ENCODE data around the gene GYG2. TPM values are rescaled to one million over a fixed set of nuclear protein-coding genes. Genes with fewer than 3 reads are reported as not detected.

Gene GYG2
- total and polyA plus RNA-seq, 2 experiments from 2014 or later: 17.6 to 63.8 TPM

- TF ChIP-seq ZNF462 (CRISPR knock-in tag; IDR thresholded peaks at IDR 0.05) (no peak), POLR2AphosphoS5 (IDR thresholded peaks at IDR 0.05; ENCODE audit: low read depth) (no peak), ZNF331 (CRISPR knock-in tag; IDR thresholded peaks at IDR 0.05; ENCODE audit: low read depth) (no peak), CTCF (conservative IDR thresholded peaks at IDR 0.05; ENCODE audit: low read depth in 2 of 2) (no peak), EZH2phosphoT487 (IDR thresholded peaks at IDR 0.05; ENCODE audit: unreplicated experiment) (no peak)
These were observed 18.3 kb downstream of the GYG2 start (continued) for GRCh38 chrX:2846992-2847391.

GRCh38 chrX:2848871-2849301, 20.2 kb downstream of the GYG2 start:
- Histone ChIP-seq H4K20me1 (replicated peaks; ENCODE audit: insufficient read depth) (no peaks in the 10 kb centered on the region), H3K9me2 (ENCODE audit: insufficient read depth) (no peaks in the 10 kb centered on the region), H3K4me1 (ENCODE audit: insufficient read depth) (peaks cover 22% of the 10 kb centered on the region), H3K27me3 (ENCODE audit: insufficient read depth) (no peaks in the 10 kb centered on the region), H3K4me3 (peak overlapping the region; percentile 21; the same call in 1 of the 2 replicates), H3K4me2 (0 out of 2 replicates have a peak overlapping the region, but pooled peaks have one; percentile 49), H3K36me3 (ENCODE audit: insufficient read depth) (no peaks in the 10 kb centered on the region), H3K79me2 (replicated peaks; ENCODE audit: insufficient read depth) (no peaks in the 10 kb centered on the region), H3F3A (replicated peaks; ENCODE audit: low read depth) (no peaks in the 10 kb centered on the region), H3K27ac (ENCODE audit: low read depth) (peak overlapping the region; percentile 79), H2AFZ (no peak overlapping the region)
- Mint-ChIP-seq H3K36me3 (ENCODE audit: low read depth) (peaks cover 18% of the 10 kb centered on the region), H3K4me3 (no peak overlapping the region; the same call in 2 of the 3 replicates), H3K27me3 (ENCODE audit: insufficient read depth, low read depth, poor library complexity) (no peaks in the 10 kb centered on the region), H3K27ac (peak overlapping the region; percentile 90), H3K9me3 (peaks cover 3% of the 10 kb centered on the region; the same call in 2 of the 3 replicates), H3K4me1 (peaks cover 26% of the 10 kb centered on the region)
- peak; percentile 11 for DNase-seq (ENCODE audit: low spot score)
- no peak for TF ChIP-seq STAT1 (IDR thresholded peaks at IDR 0.05; ENCODE audit: unreplicated experiment)
- TF ChIP-seq CREB1 (CRISPR knock-in tag; IDR thresholded peaks at IDR 0.05; ENCODE audit: low read depth): no peak
- no peak for TF ChIP-seq EZH2phosphoT487 (IDR thresholded peaks at IDR 0.05; ENCODE audit: unreplicated experiment)
- no peak for TF ChIP-seq EZH2 (IDR thresholded peaks at IDR 0.05; ENCODE audit: low read depth, unreplicated experiment)
- ATAC-seq: no peak
